Measurements from ENCODE around the gene FRA10AC1. TPM values are rescaled to one million over a fixed set of nuclear protein-coding genes. Genes with fewer than 3 reads are reported as not detected.

The FRA10AC1 gene
- polyA plus RNA-seq, 2 of the 4 experiments (the other 2 are of a cell fraction) = 11.1 to 20.5 TPM

- Histone ChIP-seq H3K9me3 (no peaks in the 10 kb centered on the region), H3K4me2 (no peak overlapping the region), H3K4me3 (no peak overlapping the region), H3K27ac (no peak overlapping the region), H3K4me1 (no peaks in the 10 kb centered on the region)
- DNase-seq (ENCODE audit: low read depth in 1 of 2, low spot score in 1 of 2) (no peak), ATAC-seq (no peak), FAIRE-seq (no peak)
- ChIA-PET CTCF (interaction anchor here (1.0 to 1.3 kb wide), 2 partner anchors 11 to 111 kb away, joined by 3 to 4 read pairs; no protein-coding TSS in a partner anchor), POLR2A (no interaction called here)
- TF ChIP-seq FOXS1 (CRISPR knock-in tag; IDR thresholded peaks at IDR 0.05) (no peak), NR3C1 (IDR thresholded peaks at IDR 0.05) (no peak), CBX2 (IDR thresholded peaks at IDR 0.05; ENCODE audit: borderline replicate concordance, low read depth) (no peak), ESRRA (IDR thresholded peaks at IDR 0.05; ENCODE audit: borderline replicate concordance, low read length) (no peak)
- TF ChIP-seq, protein P1, sequence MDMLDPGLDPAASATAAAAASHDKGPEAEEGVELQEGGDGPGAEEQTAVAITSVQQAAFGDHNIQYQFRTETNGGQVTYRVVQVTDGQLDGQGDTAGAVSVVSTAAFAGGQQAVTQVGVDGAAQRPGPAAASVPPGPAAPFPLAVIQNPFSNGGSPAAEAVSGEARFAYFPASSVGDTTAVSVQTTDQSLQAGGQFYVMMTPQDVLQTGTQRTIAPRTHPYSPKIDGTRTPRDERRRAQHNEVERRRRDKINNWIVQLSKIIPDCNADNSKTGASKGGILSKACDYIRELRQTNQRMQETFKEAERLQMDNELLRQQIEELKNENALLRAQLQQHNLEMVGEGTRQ (IDR thresholded peaks at IDR 0.05) = no peak
- WGBS (ENCODE audit: missing lambda C conversion rate) = 91% methylated on average over 4 of the region's 4 CpGs
These were observed 36.4 kb downstream of the FRA10AC1 start for GRCh38 chr10:93666030-93666429.

DNA sequence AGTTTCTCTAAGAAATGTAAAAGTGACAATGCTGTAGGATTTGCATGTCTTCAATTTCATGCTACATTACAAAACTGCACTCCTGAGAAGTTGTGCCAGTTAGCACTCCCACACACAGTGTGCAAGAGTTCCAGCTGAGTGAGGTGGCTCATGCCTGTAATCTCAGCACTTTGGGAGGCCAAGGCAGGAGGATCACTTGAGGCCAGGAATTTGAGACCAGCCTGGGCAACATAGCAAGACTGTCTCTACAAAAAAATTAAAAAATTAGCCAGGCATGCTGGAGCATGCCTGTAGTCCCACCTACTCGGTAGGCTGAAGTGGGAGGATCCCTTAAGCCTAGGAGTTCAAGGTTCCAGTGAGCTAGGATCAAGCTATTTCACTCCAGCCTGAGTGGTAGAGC, 44.6 kb downstream of the FRA10AC1 start:
- DNase-seq (ENCODE audit: low read depth in 1 of 2, low spot score in 1 of 2) (no peak), FAIRE-seq (no peak), ATAC-seq (no peak)
- Histone ChIP-seq H3K27ac (no peak overlapping the region), H3K4me1 (peaks cover 10% of the 10 kb centered on the region), H3K9me3 (no peaks in the 10 kb centered on the region), H3K4me3 (no peak overlapping the region), H3K4me2 (no peak overlapping the region)
- ChIA-PET CTCF (interaction anchor here (1.5 kb wide), 1 partner anchor 12 kb away, joined by 3 read pairs; no protein-coding TSS in a partner anchor), POLR2A (no interaction called here)
- 44% methylated on average over 1 of the region's 1 CpG for WGBS (ENCODE audit: missing lambda C conversion rate)
- no peak for TF ChIP-seq PHF8 (IDR thresholded peaks at IDR 0.05; ENCODE audit: borderline replicate concordance, low read depth)
- TF ChIP-seq MYC (IDR thresholded peaks at IDR 0.05; ENCODE audit: borderline replicate concordance, low read length) = no peak
- no peak for TF ChIP-seq CBX8 (IDR thresholded peaks at IDR 0.05)
- no peak for TF ChIP-seq CHD2 (IDR thresholded peaks at IDR 0.05; ENCODE audit: low read length, partially characterized antibody)
- TF ChIP-seq KDM5A (IDR thresholded peaks at IDR 0.05) = no peak
- TF ChIP-seq ATOH8 (CRISPR knock-in tag; IDR thresholded peaks at IDR 0.05; ENCODE audit: low read depth) = no peak
- TF ChIP-seq RARB (CRISPR knock-in tag; IDR thresholded peaks at IDR 0.05) = no peak
- no peak for TF ChIP-seq RFX5 (IDR thresholded peaks at IDR 0.05)
- TF ChIP-seq ZSCAN20 (CRISPR knock-in tag; IDR thresholded peaks at IDR 0.05) = no peak
- TF ChIP-seq CEBPB (IDR thresholded peaks at IDR 0.05) = no peak
- no peak for TF ChIP-seq POLR2AphosphoS2 (conservative IDR thresholded peaks at IDR 0.05; ENCODE audit: low read length)
- no peak for TF ChIP-seq JUN (IDR thresholded peaks at IDR 0.05)
- TF ChIP-seq POLR2A (IDR thresholded peaks at IDR 0.05; ENCODE audit: low read length) = no peak
- no peak for TF ChIP-seq NPAS2 (CRISPR knock-in tag; IDR thresholded peaks at IDR 0.05; ENCODE audit: borderline replicate concordance)
- no peak for TF ChIP-seq EHF (CRISPR knock-in tag; IDR thresholded peaks at IDR 0.05)
- TF ChIP-seq HOXB13 (CRISPR knock-in tag; IDR thresholded peaks at IDR 0.05; ENCODE audit: low read depth) = no peak
- no peak for TF ChIP-seq ELK1 (IDR thresholded peaks at IDR 0.05; ENCODE audit: low read depth, low read length)
- no peak for TF ChIP-seq TFCP2L1 (CRISPR knock-in tag; IDR thresholded peaks at IDR 0.05)
- no peak for TF ChIP-seq EHMT2 (IDR thresholded peaks at IDR 0.05; ENCODE audit: low read depth)

DNA sequence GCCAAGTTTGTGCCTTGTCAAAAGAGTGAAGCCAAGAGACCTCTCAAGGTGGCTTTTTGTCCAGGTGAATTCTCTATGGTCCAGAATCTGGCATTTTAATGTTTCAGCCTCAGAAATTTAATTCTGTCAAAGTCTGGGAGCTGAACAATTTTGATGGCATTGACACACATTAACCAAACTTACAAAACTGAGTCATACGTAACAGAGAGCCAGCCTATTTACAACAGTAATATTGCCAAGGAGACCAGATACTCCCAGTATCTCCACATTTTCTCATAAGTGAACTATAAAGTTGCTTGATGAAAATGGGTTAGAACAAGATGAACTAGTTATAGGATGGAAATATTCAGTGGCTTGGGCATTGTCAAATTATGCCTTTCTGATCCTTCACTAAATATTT, 46.2 kb downstream of the FRA10AC1 start:
- no peak overlapping the region for H3K4me2 ChIP-seq
- no peaks in the 10 kb centered on the region for H3K9me3 ChIP-seq
- TF ChIP-seq HEYL (CRISPR knock-in tag; IDR thresholded peaks at IDR 0.05) (no peak), MAZ (IDR thresholded peaks at IDR 0.05; ENCODE audit: borderline replicate concordance, low read depth, low read length) (no peak), PHF8 (IDR thresholded peaks at IDR 0.05; ENCODE audit: borderline replicate concordance, low read depth) (no peak), CBX8 (IDR thresholded peaks at IDR 0.05) (no peak), ZNF302 (CRISPR knock-in tag; IDR thresholded peaks at IDR 0.05) (no peak), HDAC2 (IDR thresholded peaks at IDR 0.05) (no peak), HOXB5 (CRISPR knock-in tag; IDR thresholded peaks at IDR 0.05) (no peak), SMC3 (IDR thresholded peaks at IDR 0.05) (no peak)
- ChIA-PET CTCF (interaction anchor here (1.0 kb wide), 1 partner anchor 102 kb away, joined by 3 read pairs; no protein-coding TSS in a partner anchor), POLR2A (no interaction called here)
- FAIRE-seq (no peak), DNase-seq (ENCODE audit: low read depth in 1 of 2, low spot score in 1 of 2) (peak in 1 of 2 experiments; percentile 9), ATAC-seq (no peak)
- H3K4me3 ChIP-seq = no peak overlapping the region
- H3K4me1 ChIP-seq = peaks cover 14% of the 10 kb centered on the region
- H3K27ac ChIP-seq = no peak overlapping the region
- 73% methylated on average over 1 of the region's 1 CpG for WGBS (ENCODE audit: missing lambda C conversion rate)
